Measurements from ENCODE around the gene CELF4. TPM values are rescaled to one million over a fixed set of nuclear protein-coding genes. Genes with fewer than 3 reads are reported as not detected.

Gene CELF4
- total RNA-seq, 2 donors from 2014 or later: 3.3 to 4.7 TPM

DNA sequence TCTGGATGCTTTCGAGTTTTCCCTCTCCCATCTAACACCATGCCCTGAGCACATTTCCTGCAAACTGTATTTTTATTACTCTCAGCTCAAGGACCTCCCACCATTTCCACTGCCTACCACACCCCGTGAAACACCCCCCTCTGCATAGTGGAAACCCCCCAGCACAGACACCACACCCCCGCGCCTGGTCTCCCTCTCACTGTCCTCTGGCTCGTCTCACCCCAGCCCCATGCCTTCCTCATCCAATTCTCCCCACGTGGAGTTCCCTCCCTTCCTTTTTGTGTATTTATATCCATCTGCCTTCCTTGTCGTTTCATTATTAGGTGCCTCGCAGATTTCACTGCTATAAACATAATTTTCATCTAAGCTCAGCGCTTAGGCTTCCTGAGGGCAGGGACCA lies 307.5 kb downstream of the CELF4 start:
- TF ChIP-seq CTCF (IDR thresholded peaks at IDR 0.05) (no peak), POLR2A (IDR thresholded peaks at IDR 0.05) (no peak)
- no peaks in the 10 kb centered on the region for H3K27me3 ChIP-seq
- intact Hi-C loops (cut with DNase I): no loop called here
- H3K9me3 ChIP-seq: no peaks in the 10 kb centered on the region
- H3K27ac ChIP-seq: no peak overlapping the region
- no peak for DNase-seq
- no peak for ATAC-seq
- peaks cover 10% of the 10 kb centered on the region for H3K4me1 ChIP-seq
- no peak overlapping the region for H3K4me3 ChIP-seq
- no peaks in the 10 kb centered on the region for H3K36me3 ChIP-seq (replicated peaks in 1 of 2; ENCODE audit: insufficient read depth in 1 of 2, low read depth in 2 of 2)
- 45 to 46% methylated on average over 8 to 9 of the region's 9 CpGs for WGBS, 2 donors

- intact Hi-C loops (cut with DNase I): no loop called here
- Histone ChIP-seq H3K27ac (no peak overlapping the region), H3K4me1 (peaks cover 18% of the 10 kb centered on the region), H3K36me3 (replicated peaks in 1 of 2; ENCODE audit: insufficient read depth in 1 of 2, low read depth in 2 of 2) (no peaks in the 10 kb centered on the region), H3K27me3 (no peaks in the 10 kb centered on the region), H3K4me3 (no peak overlapping the region), H3K9me3 (no peaks in the 10 kb centered on the region)
- WGBS, 2 donors: 76 to 83% methylated on average over 12 of the region's 12 CpGs
- DNase-seq: no peak
- TF ChIP-seq POLR2A (IDR thresholded peaks at IDR 0.05) (no peak), CTCF (IDR thresholded peaks at IDR 0.05) (no peak)
- ATAC-seq: no peak
Observed at GRCh38 chr18:37254973-37255372, 310.6 kb downstream of the CELF4 start.

DNA sequence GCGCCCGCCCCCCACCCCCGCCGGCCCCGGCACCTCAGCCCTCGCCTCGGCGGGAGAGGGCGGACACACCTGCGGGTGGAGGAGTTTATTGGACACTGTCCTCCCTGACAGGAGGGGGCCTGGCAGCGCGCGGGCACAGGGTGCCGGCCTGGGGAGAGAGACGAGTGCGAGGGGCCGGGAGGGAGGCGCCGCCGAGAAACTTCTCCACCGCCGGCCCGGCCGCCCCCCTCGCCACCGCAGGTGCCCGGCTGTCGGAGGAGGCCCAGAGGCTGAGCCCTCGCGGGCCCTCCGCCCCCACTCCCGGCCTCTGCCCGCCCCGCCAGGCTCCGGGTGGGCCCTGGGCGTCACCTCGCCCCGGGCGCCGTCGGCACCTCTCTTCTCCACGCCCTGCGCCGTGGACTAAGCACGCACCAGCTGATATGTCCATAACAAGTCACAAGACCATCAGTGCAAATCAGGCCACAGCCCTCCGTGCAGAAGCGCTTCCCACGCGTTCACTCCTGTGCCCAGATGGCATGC lies 311.3 kb downstream of the CELF4 start:
- TF ChIP-seq CTCF (IDR thresholded peaks at IDR 0.05): no peak
- no peak for TF ChIP-seq POLR2A (IDR thresholded peaks at IDR 0.05)
- H3K27me3 ChIP-seq: no peaks in the 10 kb centered on the region
- no peaks in the 10 kb centered on the region for H3K9me3 ChIP-seq
- 4 to 10% methylated on average over 2 to 23 of the region's 49 CpGs for WGBS, 2 donors
- H3K4me1 ChIP-seq: peaks cover 18% of the 10 kb centered on the region
- DNase-seq (peak; percentile 20 to 50 (median 32)), ATAC-seq (peak; percentile 41)
- no peaks in the 10 kb centered on the region for H3K36me3 ChIP-seq (replicated peaks in 1 of 2; ENCODE audit: insufficient read depth in 1 of 2, low read depth in 2 of 2)
- peak overlapping the region; percentile 4 to 50 (median 24) for H3K27ac ChIP-seq
- intact Hi-C loops (cut with DNase I): no loop called here
- peak overlapping the region; percentile 8 to 9 for H3K4me3 ChIP-seq

DNA sequence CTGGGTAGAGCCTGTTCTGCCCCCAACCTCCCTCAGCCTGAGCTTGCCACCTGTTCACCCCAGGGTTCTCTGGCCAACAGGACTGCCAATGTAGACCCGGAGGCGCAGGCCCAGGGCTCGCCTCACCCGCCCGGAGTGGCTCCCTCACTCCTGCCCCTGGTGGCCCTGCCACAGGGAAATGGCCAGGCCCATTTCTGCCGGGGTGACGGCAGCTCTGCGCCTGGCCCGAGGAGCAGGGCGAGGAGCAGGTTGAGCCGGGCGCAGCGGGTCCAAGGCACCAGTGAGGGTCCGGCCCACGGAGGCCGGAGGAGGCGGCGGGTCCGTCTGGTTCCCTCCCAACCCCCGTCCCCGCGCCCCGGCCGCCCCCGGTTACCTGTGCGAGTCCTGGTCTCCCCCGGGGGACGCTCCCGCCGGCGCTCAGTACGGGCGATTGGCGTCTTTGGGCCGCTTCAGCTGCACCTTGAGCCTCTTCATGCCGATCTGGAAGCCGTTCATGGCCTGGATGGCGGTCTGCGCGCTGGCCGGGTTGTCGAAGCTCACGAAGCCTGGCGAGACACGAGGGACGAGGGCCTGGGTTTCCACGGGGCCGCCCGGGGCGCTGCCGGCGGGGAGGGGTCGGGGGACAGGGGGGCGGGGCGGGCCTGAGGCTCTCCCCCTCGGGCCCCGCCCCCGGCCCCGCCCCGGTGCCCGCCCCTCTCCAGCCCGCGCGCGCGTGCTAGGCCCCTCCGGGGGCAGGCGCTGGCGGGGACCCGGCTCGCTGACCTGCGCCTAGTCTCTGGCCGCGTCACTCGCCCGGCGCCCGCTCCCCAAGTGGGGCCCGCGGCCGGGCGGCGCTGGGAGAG lies 312.0 kb downstream of the CELF4 start:
- DNase-seq (peak; percentile 60 to 78 (median 68)), ATAC-seq (peak; percentile 87)
- Histone ChIP-seq H3K27me3 (no peaks in the 10 kb centered on the region), H3K9me3 (no peaks in the 10 kb centered on the region), H3K36me3 (replicated peaks in 1 of 2; ENCODE audit: insufficient read depth in 1 of 2, low read depth in 2 of 2) (no peaks in the 10 kb centered on the region), H3K27ac (peak overlapping the region in 3 of 4 donors; percentile 35 to 58 (median 50)), H3K4me1 (peaks cover 18% of the 10 kb centered on the region), H3K4me3 (peak overlapping the region; percentile 8 to 28)
- intact Hi-C loops (cut with DNase I): no loop called here
- TF ChIP-seq POLR2A (IDR thresholded peaks at IDR 0.05) (no peak), CTCF (IDR thresholded peaks at IDR 0.05) (peak in 2 of 7 experiments; percentile 18 to 37)
- 7% methylated on average over 64 of the region's 83 CpGs; no CpG with 5 or more reads in 1 of the 2 donors for WGBS, 2 donors

All from body of pancreas (tissue), 4 donors.